CD4-positive, alpha-beta T cell treated with Interleukin-15 for 4 hours (primary cell): ENCODE results near the gene SLC6A4.

ENCODE experiments used
- DNase-seq: peaks from one replicate; pipeline ENCODE4 v3.0.0-alpha.2; 2020; ENCODE audit warnings: low spot score

Gene SLC6A4

GRCh38 chr17:30235386-30236296 is at the start of gene SLC6A4:
TSS of gene SLC6A4 (minus strand) at chr17:30235697. CDS start at chr17:30221958, 13,739 bp downstream.
- DNase-seq, result no peak

- DNase-seq, result no peak
These were observed 43.7 kb upstream of the SLC6A4 start for GRCh38 chr17:30279156-30279555.

GRCh38 chr17:30278032-30278431 is 42.5 kb upstream of the SLC6A4 start:
- DNase-seq, result no peak

GRCh38 chr17:30275911-30276310 is 40.4 kb upstream of the SLC6A4 start:
- DNase-seq, result no peak

GRCh38 chr17:30274887-30275286 is 39.4 kb upstream of the SLC6A4 start:
- DNase-seq, result no peak

GRCh38 chr17:30273373-30273772 is 37.9 kb upstream of the SLC6A4 start:
- no peak for DNase-seq

- no peak for DNase-seq
These were observed 35.6 kb upstream of the SLC6A4 start for GRCh38 chr17:30271102-30271501.

GRCh38 chr17:30267625-30268024 is 32.1 kb upstream of the SLC6A4 start:
- DNase-seq, result no peak

- no peak for DNase-seq
These were observed 28.2 kb upstream of the SLC6A4 start for GRCh38 chr17:30263552-30264333.

- no peak for DNase-seq
These were observed 21.4 kb upstream of the SLC6A4 start for GRCh38 chr17:30256756-30257506.

GRCh38 chr17:30254150-30254549 is 18.7 kb upstream of the SLC6A4 start:
- DNase-seq, result no peak

GRCh38 chr17:30253312-30253711 is 17.8 kb upstream of the SLC6A4 start:
- no peak for DNase-seq

- no peak for DNase-seq
These were observed 16.4 kb upstream of the SLC6A4 start for GRCh38 chr17:30251931-30252330.

- no peak for DNase-seq
These were observed 14.0 kb upstream of the SLC6A4 start for GRCh38 chr17:30249460-30249859.

- DNase-seq, result no peak
These were observed 13.3 kb upstream of the SLC6A4 start for GRCh38 chr17:30248786-30249185.

GRCh38 chr17:30246460-30246859 is 11.0 kb upstream of the SLC6A4 start:
- DNase-seq, result no peak

- no peak for DNase-seq
These were observed 9.4 kb upstream of the SLC6A4 start for GRCh38 chr17:30244853-30245385.

GRCh38 chr17:30243568-30243967 is 8.1 kb upstream of the SLC6A4 start:
- DNase-seq, result no peak

- DNase-seq, result no peak
These were observed 7.5 kb upstream of the SLC6A4 start for GRCh38 chr17:30243002-30243401.

- DNase-seq, result no peak
These were observed 5.6 kb upstream of the SLC6A4 start for GRCh38 chr17:30241051-30241450.

- DNase-seq, result no peak
These were observed 4.7 kb upstream of the SLC6A4 start for GRCh38 chr17:30240177-30240576.

- DNase-seq, result no peak
These were observed 3.6 kb upstream of the SLC6A4 start for GRCh38 chr17:30239089-30239462.
